ENCODE measurements around the gene STON2. TPM values are rescaled to one million over a fixed set of nuclear protein-coding genes. Genes with fewer than 3 reads are reported as not detected.
A peak's percentile ranks its signal among the peaks of the same experiment; 100 is the strongest.

Gene STON2
- total and polyA plus RNA-seq, 2 of the 13 experiments (the other 11 are each of a cell fraction or from before 2014, with no cell fraction given), result 2.1 to 11.0 TPM

- TF ChIP-seq ZNF614 (CRISPR knock-in tag; IDR thresholded peaks at IDR 0.05; ENCODE audit: borderline replicate concordance) (peak; percentile 96), SUZ12 (IDR thresholded peaks at IDR 0.05; ENCODE audit: low read depth, low read length) (no peak), ZNF761 (CRISPR knock-in tag; conservative IDR thresholded peaks at IDR 0.05) (no peak), LRRFIP1 (CRISPR knock-in tag; conservative IDR thresholded peaks at IDR 0.05) (no peak), ZFP37 (CRISPR knock-in tag; IDR thresholded peaks at IDR 0.05; ENCODE audit: borderline replicate concordance) (0 out of 2 replicates have a peak, but pooled peaks have one; percentile 51), BRD4 (CRISPR knock-in tag; IDR thresholded peaks at IDR 0.05) (no peak), ELK4 (CRISPR knock-in tag; IDR thresholded peaks at IDR 0.05; ENCODE audit: borderline replicate concordance) (no peak), SRSF9 (IDR thresholded peaks at IDR 0.05; ENCODE audit: borderline replicate concordance, insufficient read depth, low read depth, low read length, poor library complexity, severe bottlenecking) (no peak), ERF (CRISPR knock-in tag; IDR thresholded peaks at IDR 0.05) (peak; percentile 78), CHD2 (IDR thresholded peaks at IDR 0.05; ENCODE audit: low read depth, low read length) (no peak), ZNF547 (CRISPR knock-in tag; IDR thresholded peaks at IDR 0.05) (no peak), E2F1 (CRISPR knock-in tag; IDR thresholded peaks at IDR 0.05) (no peak), TFAP4 (IDR thresholded peaks at IDR 0.05; ENCODE audit: borderline replicate concordance, low read depth) (peak; percentile 80), SIN3A (IDR thresholded peaks at IDR 0.05; ENCODE audit: borderline replicate concordance, low read depth, low read length) (peak; percentile 82), PHF5A (CRISPR knock-in tag; IDR thresholded peaks at IDR 0.05; ENCODE audit: low read depth, unreplicated experiment) (peak; percentile 77), ZNF513 (CRISPR knock-in tag; conservative IDR thresholded peaks at IDR 0.05) (no peak), KLF16 (CRISPR knock-in tag; IDR thresholded peaks at IDR 0.05) (peak in 1 of 2 experiments; percentile 94; a peak in 2 of 4 replicates), ZZZ3 (CRISPR knock-in tag; IDR thresholded peaks at IDR 0.05; ENCODE audit: borderline replicate concordance) (no peak), ZKSCAN1 (IDR thresholded peaks at IDR 0.05; ENCODE audit: low read length) (no peak), ZNF530 (CRISPR knock-in tag; IDR thresholded peaks at IDR 0.05; ENCODE audit: low read depth) (no peak), MIER3 (CRISPR knock-in tag; IDR thresholded peaks at IDR 0.05; ENCODE audit: borderline replicate concordance) (peak; percentile 97), ZNF747 (CRISPR knock-in tag; IDR thresholded peaks at IDR 0.05; ENCODE audit: borderline replicate concordance) (peak; percentile 67; the same call in 1 of the 2 replicates), HDAC1 (CRISPR knock-in tag; IDR thresholded peaks at IDR 0.05) (peak; percentile 95)
These were observed 96.7 kb downstream of the STON2 start (continued) for GRCh38 chr14:81303258-81303935.
